Left colon (tissue), 2 donors: ENCODE measurements around the gene FAM111B. TPM values are rescaled to one million over a fixed set of nuclear protein-coding genes. Genes with fewer than 3 reads are reported as not detected.

ENCODE experiments used
- ATAC-seq: fragments of 200-7000 bp; cut with Tn5 transposase; one replicate; pipeline ENCODE4 v1.9.1; 2020; ENCODE audit warnings: mild to moderate bottlenecking, moderate library complexity
- DNase-seq, 2 donors: peaks; one replicate each; pipeline ENCODE4 v3.0.0-alpha.2; 2020
- intact Hi-C, 2 donors: fragments of 100-400 bp; cut with DNase I in 1 of 2; cut with micrococcal nuclease in 1 of 2; formaldehyde crosslinking; loops; one replicate each; pipeline versions ENCODE4 v1.11.2 to v1.14.0; 2022; cut with DNase I, micrococcal nuclease
- total RNA-seq, 2 donors: library from RNA; stranded (reverse); fragmentation: NEBNext Ultra II Directional; extraction: Animal tissue kit (Norgen Biotek cat#: 25700); gene quantifications; one replicate each; pipeline ENCODE4 v1.2.1, GENCODE V29; 2021
- donor health status: DM: no; HTN: no; CAD: no.
- donor health status: DM: yes; HTN: yes; CAD: no.

Gene FAM111B
- total RNA-seq, 2 donors from 2014 or later = 2.3 to 5.7 TPM

DNA sequence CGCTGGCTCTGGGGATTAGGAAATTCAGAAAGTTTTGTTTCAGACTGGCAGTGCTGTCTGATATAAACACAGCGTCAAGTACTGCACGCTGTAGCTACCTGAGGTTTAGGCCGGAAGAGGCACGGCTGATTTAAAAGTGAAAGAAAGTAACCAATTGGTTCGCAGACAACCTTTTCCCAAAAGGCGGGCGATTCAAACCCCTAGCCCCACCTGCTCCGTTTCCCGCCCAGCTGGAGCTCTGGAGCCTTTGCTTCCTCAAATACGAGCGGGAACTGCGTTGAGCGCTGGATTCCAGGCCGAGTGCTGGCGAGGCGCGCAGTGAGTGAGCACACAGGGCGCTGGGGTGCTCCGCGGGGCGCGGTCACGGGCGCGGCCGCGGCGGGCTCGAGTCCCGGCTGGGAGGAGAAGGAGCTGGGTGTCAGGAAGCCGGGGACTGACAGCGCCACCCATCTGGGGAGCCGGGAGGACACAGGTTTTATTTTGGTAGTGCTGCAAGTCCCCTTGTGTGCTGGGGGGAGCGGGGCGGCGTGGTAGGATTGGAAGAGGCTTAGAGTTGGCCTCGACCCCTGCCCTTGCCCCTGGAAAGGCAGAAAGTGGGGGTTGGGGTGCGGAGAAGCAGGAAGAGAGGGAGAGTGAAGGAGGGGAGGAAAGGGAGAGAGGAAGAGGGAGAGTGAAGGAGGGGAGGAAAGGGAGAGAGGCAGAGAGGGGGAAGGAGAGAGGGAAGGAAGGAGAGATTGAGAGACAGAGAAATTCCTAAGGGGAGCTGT, 37.7 kb downstream of the FAM111B start:
- intact Hi-C loops = no loop called here
- DNase-seq (peak; percentile 83 to 88), ATAC-seq (peak; percentile 69)

DNA sequence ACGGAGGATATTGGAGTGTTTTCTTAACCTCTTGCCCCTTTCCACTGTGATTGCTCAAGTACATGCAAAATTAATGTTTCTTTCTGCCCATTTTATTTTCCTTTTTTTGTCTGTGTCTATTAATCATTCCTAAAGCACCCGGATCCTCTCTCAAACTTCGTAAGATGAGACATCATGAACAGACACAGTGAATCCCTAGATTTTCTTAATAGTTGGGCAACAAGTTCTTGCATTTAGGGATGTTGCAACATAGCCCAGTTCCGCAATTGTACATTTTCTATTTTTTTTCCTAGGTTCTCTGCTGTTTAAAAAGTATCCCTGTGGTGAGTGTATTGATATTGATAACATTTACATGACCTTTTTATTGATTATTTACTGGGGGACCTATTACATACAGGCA, 38.5 kb downstream of the FAM111B start:
- DNase-seq = no peak
- no peak for ATAC-seq
- intact Hi-C loops = no loop called here

DNA sequence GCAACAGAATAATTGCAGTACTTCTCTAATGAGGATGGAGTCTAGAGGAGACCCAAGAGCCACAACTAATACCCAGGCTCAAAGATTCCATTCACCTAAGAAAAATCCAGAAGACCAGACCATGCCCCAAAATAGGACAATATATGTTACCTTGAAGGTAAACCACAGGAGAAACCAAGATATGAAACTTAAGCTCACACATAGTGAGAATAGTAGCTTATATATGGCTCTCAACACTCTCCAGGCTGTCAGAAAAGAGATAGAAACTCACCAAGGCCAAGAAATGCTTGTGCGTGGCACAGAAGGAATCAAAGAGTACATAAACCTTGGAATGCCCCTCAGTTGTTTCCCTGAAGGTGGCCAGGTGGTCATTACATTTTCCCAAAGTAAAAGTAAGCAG, 44.7 kb downstream of the FAM111B start:
- intact Hi-C loops = no loop called here
- DNase-seq (no peak), ATAC-seq (no peak)

DNA sequence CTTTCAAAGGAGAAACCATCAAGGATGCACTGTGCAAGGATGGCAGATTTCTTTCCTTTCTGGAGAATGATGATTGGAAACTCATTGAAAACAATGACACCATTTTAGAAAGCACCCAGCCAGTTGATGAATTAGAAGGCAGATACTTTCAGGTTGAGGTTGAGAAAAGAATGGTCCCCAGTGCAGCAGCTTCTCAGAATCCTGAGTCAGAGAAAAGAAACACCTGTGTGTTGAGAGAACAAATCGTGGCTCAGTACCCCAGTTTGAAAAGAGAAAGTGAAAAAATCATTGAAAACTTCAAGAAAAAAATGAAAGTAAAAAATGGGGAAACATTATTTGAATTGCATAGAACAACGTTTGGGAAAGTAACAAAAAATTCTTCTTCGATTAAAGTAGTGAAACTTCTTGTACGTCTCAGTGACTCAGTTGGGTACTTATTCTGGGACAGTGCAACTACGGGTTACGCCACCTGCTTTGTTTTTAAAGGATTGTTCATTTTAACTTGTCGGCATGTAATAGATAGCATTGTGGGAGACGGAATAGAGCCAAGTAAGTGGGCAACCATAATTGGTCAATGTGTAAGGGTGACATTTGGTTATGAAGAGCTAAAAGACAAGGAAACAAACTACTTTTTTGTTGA, 45.4 kb downstream of the FAM111B start:
- intact Hi-C loops = no loop called here
- ATAC-seq (no peak), DNase-seq (no peak)

DNA sequence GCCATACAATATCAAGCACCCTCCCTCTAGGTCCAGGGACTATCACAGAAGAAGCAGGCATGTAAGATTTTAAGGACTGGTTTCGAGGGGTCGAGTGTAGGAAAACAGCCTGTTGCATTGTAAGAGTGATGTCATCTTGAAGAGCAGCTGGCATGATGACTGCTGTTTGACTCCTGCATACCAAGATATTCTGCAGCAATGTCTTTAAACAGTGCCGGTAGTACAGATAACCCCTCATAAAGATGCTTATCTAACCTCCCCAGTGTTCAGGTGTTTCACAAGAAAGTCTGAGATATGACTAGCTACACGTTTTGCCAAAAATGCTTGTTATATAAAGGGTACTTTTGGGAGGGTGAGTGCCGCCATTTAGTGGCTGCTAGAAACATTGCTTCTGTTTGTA, 47.6 kb downstream of the FAM111B start:
- intact Hi-C loops = no loop called here
- ATAC-seq = peak; percentile 70
- DNase-seq = no peak

DNA sequence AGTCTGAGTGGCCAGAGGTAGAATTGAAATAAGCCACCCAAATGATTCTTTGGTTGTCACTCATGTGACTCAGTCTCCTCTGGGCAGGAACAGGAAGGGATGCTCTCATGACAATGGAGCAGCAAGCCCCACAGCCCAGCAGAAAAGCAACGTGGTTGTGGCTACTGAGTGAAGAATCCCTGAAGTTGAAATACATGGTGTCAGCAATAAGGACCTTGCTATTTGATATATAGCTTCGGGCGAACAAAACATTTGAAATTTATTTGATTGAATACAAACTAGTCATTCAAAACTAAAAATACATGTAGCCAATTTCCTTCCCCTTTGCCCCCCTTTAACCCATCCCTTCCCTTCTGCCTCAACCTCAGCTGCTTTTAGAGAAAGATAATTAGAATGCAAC, 50.4 kb downstream of the FAM111B start:
- ATAC-seq (no peak), DNase-seq (no peak)
- intact Hi-C loops = no loop called here

DNA sequence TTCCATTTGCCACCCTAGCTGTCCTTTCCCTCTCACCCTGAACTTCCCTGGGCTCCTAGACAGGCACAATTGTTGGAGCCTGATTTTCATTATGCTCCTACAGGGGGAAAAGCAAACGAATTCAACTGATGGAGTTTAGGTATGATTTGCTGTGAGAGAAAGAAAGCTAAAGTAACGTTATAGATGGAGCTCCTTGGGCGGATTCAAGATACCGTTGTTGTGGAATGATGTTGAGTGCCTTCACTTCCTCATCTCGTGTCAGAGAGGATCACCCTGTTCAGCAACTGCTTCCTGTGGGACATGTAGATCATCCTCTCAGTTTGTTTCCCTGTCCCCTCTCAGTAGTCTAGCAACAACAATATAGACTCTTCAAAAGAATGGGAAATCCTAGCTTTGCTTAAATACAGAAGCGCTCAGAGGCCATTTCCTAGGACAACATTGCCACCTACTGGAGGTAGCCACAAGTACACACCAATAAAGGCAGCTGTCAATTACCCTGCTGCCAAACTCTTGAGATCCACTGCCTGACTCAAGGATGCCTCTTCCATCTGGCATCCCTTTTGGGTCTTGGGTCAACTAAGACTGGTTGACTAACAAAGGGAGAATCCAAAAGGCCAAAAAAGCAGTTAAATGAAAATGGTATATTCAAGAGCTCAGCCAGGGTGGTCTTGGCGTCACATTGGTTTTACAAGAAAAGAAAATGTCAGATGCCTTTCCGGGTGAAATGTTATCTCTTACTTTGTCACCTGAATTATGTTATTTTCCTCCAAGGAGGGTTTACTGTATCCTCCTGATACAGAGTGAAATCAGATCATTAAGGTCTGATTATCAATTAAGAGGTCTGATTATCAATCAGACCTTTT, 51.4 kb downstream of the FAM111B start:
- ATAC-seq (peak; percentile 94), DNase-seq (peak; percentile 37 to 61)
- intact Hi-C loops = no loop called here

DNA sequence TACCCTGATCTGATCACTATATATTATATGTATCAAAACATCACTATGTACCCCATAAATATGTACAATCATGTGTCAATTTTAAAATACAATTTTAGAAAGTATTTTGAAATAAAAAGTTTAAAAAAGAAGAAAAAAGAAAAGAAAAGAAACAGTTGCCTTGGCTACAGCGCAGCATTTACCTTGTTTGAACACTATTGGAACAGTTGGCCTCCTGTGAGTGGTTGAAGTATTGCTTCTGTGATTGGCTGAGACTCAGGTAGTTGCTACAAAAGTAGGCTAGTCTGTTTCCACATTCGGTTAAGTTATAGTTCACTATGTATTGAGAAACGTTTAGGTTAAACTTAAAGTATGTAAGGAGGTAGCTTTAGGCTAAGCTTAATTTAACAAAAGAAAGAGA, 57.0 kb downstream of the FAM111B start:
- intact Hi-C loops = no loop called here

DNA sequence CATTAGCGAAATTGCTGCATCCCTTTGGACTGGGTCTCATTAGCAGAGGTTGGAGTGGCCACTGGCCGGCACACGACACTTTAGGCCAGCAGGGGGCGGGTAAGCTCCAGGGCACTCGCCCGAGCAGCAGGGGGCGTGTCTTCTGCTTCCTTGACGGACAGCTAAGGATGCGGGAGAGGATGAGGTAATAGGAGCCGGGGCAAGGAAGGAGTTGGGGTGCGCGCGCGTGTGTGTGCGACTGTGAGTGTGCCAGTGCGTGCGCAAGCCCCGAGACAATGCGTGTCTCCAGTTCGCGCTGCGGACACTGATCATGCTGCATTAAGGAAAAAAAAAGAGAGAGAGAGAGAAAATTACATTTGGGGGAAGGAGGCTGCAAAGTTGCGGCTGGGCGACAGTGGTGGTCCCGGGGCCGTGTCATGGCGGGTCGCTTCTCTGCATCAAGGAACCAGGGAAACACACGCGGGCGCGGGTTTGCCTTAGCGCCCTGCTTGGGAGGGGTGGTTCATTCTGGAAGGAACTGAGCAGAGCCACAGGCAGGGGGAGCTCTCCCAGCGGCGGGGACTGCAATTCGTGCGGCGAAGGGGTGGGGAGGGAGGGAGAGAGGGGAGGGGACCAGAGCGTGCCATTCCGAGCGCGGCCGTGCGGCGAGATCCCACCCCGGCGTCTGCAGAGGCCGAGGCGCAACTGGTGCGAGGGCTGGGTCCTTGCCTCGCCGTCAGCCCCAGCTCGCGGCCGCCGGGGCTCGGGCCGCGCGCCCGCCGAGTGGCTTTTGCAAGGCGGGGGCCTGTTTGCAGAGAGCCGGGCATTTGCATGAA, 64.7 kb downstream of the FAM111B start, which contains the start of gene DTX4:
Gene DTX4 (plus strand): TSS at position 625 of the 815 bp plus-strand sequence. CDS start 464 bp downstream, outside the sequence.
- DNase-seq (peak; percentile 92 to 99), ATAC-seq (peak; percentile 63)
- intact Hi-C loops = loop anchor here in 1 of 2 donors (5.0 to 10.0 kb wide), 2 partner anchors 36 to 113 kb away; no protein-coding TSS in a partner anchor

More for the DNA sequence above, 57.0 kb downstream of the FAM111B start:
- DNase-seq (no peak), ATAC-seq (no peak)

DNA sequence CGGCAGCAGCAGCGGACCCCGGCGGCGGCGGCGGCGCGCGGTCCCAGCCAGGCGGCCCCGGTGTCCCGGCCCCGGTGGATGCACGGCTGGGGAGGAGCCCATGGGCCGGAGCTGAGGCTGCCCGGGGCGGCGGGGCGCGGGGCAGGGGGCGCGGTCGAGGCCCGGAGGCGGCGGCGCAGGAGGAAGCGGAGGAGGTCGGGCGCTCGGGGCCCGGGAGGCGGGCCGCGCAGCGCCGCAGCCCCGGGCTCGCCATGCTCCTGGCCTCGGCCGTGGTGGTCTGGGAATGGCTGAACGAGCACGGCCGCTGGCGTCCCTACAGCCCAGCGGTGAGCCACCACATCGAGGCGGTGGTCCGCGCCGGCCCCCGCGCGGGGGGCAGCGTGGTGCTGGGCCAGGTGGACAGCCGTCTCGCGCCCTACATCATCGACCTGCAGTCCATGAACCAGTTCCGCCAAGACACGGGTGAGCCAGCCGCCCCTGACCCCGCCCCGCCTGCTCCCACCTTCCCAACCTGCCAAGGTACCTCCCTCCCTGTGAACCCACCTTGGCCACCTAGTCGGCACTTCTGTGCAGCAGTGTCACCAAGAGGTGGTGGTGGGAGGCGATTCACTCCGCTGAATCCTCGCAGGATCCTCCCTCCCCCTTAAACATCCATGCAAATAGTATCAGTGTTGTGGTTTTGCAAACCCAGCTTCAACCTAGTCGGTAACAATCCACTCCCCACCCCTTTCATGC, 65.5 kb downstream of the FAM111B start:
- DNase-seq (peak; percentile 70 to 71), ATAC-seq (peak; percentile 22)
- intact Hi-C loops = loop anchor here in 1 of 2 donors (5.0 to 10.0 kb wide), 2 partner anchors 35 to 112 kb away; no protein-coding TSS in a partner anchor

DNA sequence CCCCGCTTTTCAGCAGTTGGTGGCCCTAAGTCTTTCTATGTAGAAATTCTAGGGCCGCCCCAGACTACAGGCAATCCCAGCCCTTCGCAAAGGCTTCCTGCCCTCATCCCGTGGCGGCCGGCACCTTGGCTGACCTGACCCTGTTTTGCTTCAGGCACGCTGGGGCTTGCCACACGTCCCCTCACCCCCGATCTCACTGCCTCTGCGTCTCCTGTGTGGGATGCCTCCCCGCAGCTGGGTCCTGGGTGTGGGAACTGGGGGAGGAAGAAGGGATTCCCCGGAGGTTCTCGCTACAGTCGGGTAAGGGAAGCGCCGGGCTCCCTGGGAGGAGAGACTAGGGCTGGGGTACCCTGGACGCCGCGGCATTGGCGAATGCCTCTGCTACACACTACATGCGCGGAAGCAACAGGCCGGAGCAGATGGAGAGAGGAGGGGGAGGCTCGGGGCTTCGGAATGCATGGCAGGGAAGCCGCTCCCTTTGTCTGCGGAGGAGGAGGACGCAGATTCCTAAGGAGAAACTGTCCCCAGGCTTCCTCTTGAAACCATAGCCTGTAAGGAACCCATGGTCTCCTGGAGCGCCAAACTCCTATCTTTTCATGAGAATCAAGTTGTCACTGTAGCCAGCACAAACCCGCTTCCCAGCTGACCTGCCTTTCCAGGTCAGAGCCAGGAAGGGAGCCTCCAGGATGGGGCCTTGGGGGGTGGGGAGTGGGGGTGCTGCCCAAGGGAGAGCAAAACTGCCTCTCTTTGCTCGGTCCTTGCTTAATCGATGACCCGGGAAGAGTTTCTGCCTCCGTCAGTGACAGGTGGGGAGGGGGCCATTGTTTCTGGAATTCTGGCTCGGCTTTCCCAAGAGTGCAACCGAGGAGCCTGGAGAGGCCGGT, 66.3 kb downstream of the FAM111B start:
- DNase-seq (peak; percentile 40 to 59), ATAC-seq (peak; percentile 17)
- intact Hi-C loops = loop anchor here in 1 of 2 donors (5.0 to 10.0 kb wide), 2 partner anchors 34 to 111 kb away; no protein-coding TSS in a partner anchor

DNA sequence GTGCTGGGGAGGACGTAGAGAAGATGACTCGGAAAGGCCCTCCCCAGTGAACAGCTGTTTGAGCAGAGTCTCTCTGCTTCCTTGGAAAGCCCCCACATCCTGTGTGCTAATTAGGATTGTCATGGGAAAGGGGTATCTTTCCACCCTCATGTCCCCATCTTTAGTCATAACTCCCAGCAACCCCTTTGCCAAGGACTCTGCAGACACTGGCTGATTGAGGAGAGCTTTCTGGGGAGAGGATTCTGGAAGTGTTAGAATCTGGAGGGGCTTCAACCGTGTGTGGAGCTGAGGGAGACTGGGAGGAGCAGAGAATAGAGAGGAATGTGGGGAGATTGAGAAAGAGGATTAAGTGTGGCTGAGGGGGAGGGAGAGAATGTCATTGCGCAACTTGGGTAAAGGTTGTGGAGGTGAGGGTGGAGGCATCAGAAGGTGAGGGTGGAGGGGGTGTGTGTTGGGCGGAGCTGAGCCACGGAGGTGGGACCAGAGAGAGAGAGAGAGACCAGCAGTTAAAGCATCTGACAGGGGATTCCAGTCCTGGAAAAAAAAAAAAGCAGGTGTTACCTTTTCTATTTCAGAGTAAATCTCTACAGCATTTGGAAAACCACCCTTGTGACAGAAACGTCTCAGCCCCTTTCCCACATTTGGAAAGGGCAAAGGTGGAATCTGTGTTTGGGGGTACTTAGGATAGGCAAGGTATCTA, 67.1 kb downstream of the FAM111B start:
- DNase-seq (peak; percentile 81 to 88), ATAC-seq (peak; percentile 79)
- intact Hi-C loops = loop anchor here in 1 of 2 donors (5.0 to 10.0 kb wide), 2 partner anchors 33 to 111 kb away; no protein-coding TSS in a partner anchor

DNA sequence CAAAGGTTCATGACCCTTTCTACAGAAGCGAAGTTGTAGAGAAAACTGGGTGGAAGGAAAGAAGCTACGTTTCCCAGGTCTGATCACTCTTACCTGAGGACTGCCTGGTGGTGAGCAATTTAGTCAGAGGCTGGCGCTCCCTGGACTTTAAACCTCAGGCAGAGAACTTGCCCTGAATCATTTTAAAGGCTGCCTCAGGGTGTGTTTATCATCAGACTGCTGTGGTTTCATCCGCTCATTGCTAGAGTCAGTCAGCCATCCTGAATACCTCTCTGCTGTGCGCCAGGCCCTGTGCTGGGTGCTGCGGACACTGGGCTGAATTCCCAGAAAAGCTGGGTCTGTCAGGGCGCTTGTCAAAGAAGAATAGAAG, 67.6 kb downstream of the FAM111B start:
- intact Hi-C loops = loop anchor here in 1 of 2 donors (5.0 to 10.0 kb wide), 2 partner anchors 33 to 110 kb away; no protein-coding TSS in a partner anchor
- ATAC-seq (peak; percentile 65), DNase-seq (peak; percentile 53 to 69)

DNA sequence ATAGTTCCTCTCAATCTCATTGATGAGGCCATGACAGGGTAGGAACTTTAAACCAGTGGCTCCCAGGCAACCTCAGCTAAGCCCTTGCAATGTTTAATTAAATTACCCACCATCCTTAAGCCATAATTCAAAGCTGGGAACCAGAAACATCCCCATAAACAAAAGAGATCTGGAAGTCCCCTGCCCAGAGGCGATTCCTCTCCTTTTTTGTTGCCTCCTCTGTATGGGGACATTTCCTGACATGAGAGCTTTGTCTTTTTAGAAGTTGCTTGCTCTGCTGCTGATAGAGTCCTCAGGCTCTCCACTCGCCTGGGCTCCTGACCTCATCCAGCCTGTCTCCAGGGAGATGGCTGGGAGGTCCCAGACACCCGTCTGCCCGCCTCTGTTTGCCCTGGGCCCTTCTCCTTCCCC, 68.1 kb downstream of the FAM111B start:
- DNase-seq = peak in 1 of 2 donors; percentile 36
- intact Hi-C loops = loop anchor here in 1 of 2 donors (10.0 kb wide), 1 partner anchor 110 kb away; no protein-coding TSS in a partner anchor
- no peak for ATAC-seq

DNA sequence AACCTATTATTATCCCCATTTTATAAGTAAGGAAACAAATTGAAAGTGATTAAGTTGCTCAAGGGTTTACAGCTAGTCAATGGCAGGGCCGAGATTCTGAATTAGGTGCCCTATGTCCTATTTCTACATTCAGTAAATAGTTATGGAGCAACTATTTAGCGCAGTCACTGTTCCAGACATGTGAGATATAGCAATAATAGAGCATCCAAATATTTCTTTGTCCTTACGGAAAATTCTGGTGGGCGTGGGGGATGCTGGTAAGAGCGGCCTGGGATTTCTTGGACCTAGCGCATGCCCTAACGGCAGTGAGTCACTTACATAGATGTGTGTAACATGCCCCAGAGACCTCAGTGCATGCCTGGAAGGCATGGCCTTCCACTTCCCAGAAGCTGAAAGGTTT, 69.3 kb downstream of the FAM111B start:
- ATAC-seq (no peak), DNase-seq (no peak)
- intact Hi-C loops = loop anchor here in 1 of 2 donors (10.0 kb wide), 1 partner anchor 108 kb away; no protein-coding TSS in a partner anchor
